Natural killer cell (primary cell): ENCODE measurements around the gene LGALS13. TPM values are rescaled to one million over a fixed set of nuclear protein-coding genes. Genes with fewer than 3 reads are reported as not detected.

Experiments
- ATAC-seq, 3 donors: fragments of 150-1000 bp in 2 of 3; fragments of 200-7000 bp in 1 of 3; cut with Tn5 transposase; 1 replicate in 1 of 3; 2 replicates in 2 of 3; pipeline ENCODE4 v1.10.0; 2021; ENCODE audit warnings: mild to moderate bottlenecking in 2 of 3, moderate library complexity in 2 of 3
- DNase-seq, 2 donors: peaks; one replicate each; pipeline versions ENCODE4 v3.0.0 to v3.0.0-alpha.2; 2013 to 2021; ENCODE audit warnings: mixed read lengths in 1 of 2
- H3K27ac ChIP-seq: one replicate; pipeline ENCODE4 v1.5.1; 2013; ENCODE audit warnings: mild to moderate bottlenecking, low read length
- H3K27me3 ChIP-seq: one replicate; pipeline ENCODE4 v1.6.1; 2013; ENCODE audit warnings: low read length; ENCODE audit not compliant: control insufficient read depth, insufficient read depth
- H3K36me3 ChIP-seq: one replicate; pipeline ENCODE4 v1.6.1; 2013; ENCODE audit warnings: low read length; ENCODE audit not compliant: control insufficient read depth, insufficient read depth
- H3K4me1 ChIP-seq: one replicate; pipeline ENCODE4 v1.6.1; 2013; ENCODE audit warnings: low read length; ENCODE audit not compliant: control insufficient read depth, insufficient read depth
- H3K4me3 ChIP-seq: one replicate; pipeline ENCODE4 v1.5.1; 2013; ENCODE audit warnings: low read length
- H3K9me3 ChIP-seq: one replicate; pipeline ENCODE4 v1.6.1; 2013; ENCODE audit warnings: low read length; ENCODE audit not compliant: control insufficient read depth, insufficient read depth
- H3K27ac Mint-ChIP-seq, 2 donors: one replicate each; pipeline ENCODE4 v1.8.0; 2022; ENCODE audit warnings: mild to moderate bottlenecking in 2 of 2, mixed read lengths in 2 of 2, moderate library complexity in 1 of 2
- H3K27me3 Mint-ChIP-seq, 2 donors: one replicate each; pipeline ENCODE4 v1.8.0; 2022; ENCODE audit warnings: low read depth in 2 of 2, mixed read lengths in 2 of 2
- H3K36me3 Mint-ChIP-seq: one replicate; pipeline ENCODE4 v1.8.0; 2022; ENCODE audit warnings: mixed read lengths
- H3K4me1 Mint-ChIP-seq, 2 donors: one replicate each; pipeline ENCODE4 v1.8.0; 2022; ENCODE audit warnings: mixed read lengths in 2 of 2
- H3K4me3 Mint-ChIP-seq: one replicate; pipeline ENCODE4 v1.8.0; 2022; ENCODE audit warnings: mild to moderate bottlenecking, moderate library complexity, mixed read lengths
- H3K9me3 Mint-ChIP-seq, 2 donors: one replicate each; pipeline ENCODE4 v1.8.0; 2022; ENCODE audit warnings: mixed read lengths in 2 of 2
- WGBS: methylation state at CpG from one replicate; pipeline ENCODE4 v1.1.7; 2013; ENCODE audit warnings: missing lambda C conversion rate; ENCODE audit not compliant: insufficient coverage; 5-methylcytosine and 5-hydroxymethylcytosine counted together
- intact Hi-C: fragments of 100-400 bp; cut with micrococcal nuclease; formaldehyde crosslinking; loops from one replicate; pipeline ENCODE4 v1.14.2; 2022
- total RNA-seq, 4 donors: library from RNA; stranded (reverse); fragments of 120-200 nt in 1 of 4; gene quantifications; one replicate each; pipeline versions ENCODE4 v1.2.3 to v1.2.4, GENCODE V29; 2013 to 2022
- TF ChIP-seq, protein P1 (sequence below): fragments of 200-600 bp; IDR thresholded peaks from one replicate; pipeline ENCODE4 v1.8.0; 2022; ENCODE audit warnings: antibody characterized with exemption

LGALS13 gene
- total RNA-seq, 3 donors from 2014 or later (not counting 1 experiment from before 2014, with no cell fraction given): not detected

GRCh38 chr19:39563408-39563807, 38.9 kb upstream of the LGALS13 start:
- Histone ChIP-seq H3K9me3 (no peaks in the 10 kb centered on the region), H3K27me3 (peaks cover 3% of the 10 kb centered on the region), H3K36me3 (no peaks in the 10 kb centered on the region), H3K4me3 (no peak overlapping the region), H3K27ac (no peak overlapping the region), H3K4me1 (peaks cover 6% of the 10 kb centered on the region)
- H3K4me1 Mint-ChIP-seq: peaks cover 6 to 7% of the 10 kb centered on the region in 2 donors
- TF ChIP-seq, protein P1, sequence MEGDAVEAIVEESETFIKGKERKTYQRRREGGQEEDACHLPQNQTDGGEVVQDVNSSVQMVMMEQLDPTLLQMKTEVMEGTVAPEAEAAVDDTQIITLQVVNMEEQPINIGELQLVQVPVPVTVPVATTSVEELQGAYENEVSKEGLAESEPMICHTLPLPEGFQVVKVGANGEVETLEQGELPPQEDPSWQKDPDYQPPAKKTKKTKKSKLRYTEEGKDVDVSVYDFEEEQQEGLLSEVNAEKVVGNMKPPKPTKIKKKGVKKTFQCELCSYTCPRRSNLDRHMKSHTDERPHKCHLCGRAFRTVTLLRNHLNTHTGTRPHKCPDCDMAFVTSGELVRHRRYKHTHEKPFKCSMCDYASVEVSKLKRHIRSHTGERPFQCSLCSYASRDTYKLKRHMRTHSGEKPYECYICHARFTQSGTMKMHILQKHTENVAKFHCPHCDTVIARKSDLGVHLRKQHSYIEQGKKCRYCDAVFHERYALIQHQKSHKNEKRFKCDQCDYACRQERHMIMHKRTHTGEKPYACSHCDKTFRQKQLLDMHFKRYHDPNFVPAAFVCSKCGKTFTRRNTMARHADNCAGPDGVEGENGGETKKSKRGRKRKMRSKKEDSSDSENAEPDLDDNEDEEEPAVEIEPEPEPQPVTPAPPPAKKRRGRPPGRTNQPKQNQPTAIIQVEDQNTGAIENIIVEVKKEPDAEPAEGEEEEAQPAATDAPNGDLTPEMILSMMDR: no peak
- 85% methylated on average over 2 of the region's 2 CpGs for WGBS
- DNase-seq (no peak), ATAC-seq (no peak)
- intact Hi-C loops: no loop called here
- H3K36me3 Mint-ChIP-seq: no peaks in the 10 kb centered on the region
- no peak overlapping the region for H3K27ac Mint-ChIP-seq
- H3K9me3 Mint-ChIP-seq: no peaks in the 10 kb centered on the region
- H3K27me3 Mint-ChIP-seq: peaks cover 11 to 12% of the 10 kb centered on the region in 2 donors
- H3K4me3 Mint-ChIP-seq: no peak overlapping the region

- Histone ChIP-seq H3K27ac (no peak overlapping the region), H3K4me1 (no peaks in the 10 kb centered on the region), H3K36me3 (no peaks in the 10 kb centered on the region), H3K4me3 (no peak overlapping the region), H3K9me3 (no peaks in the 10 kb centered on the region), H3K27me3 (peaks cover 6% of the 10 kb centered on the region)
- Mint-ChIP-seq H3K36me3 (no peaks in the 10 kb centered on the region), H3K27ac (no peak overlapping the region), H3K4me3 (no peak overlapping the region), H3K9me3 (no peaks in the 10 kb centered on the region), H3K27me3 (peaks cover 13 to 22% of the 10 kb centered on the region in 2 donors), H3K4me1 (no peaks in the 10 kb centered on the region)
- DNase-seq (no peak), ATAC-seq (no peak)
- intact Hi-C loops: no loop called here
- TF ChIP-seq, protein P1: no peak
- 67% methylated on average over 1 of the region's 3 CpGs for WGBS
Measured at GRCh38 chr19:39566064-39566463, 36.3 kb upstream of the LGALS13 start.

GRCh38 chr19:39568604-39569003, 33.7 kb upstream of the LGALS13 start:
- ATAC-seq (no peak), DNase-seq (no peak)
- no peaks in the 10 kb centered on the region for H3K4me1 ChIP-seq
- H3K4me3 ChIP-seq: no peak overlapping the region
- Mint-ChIP-seq H3K36me3 (no peaks in the 10 kb centered on the region), H3K27me3 (peaks cover 22 to 32% of the 10 kb centered on the region in 2 donors), H3K9me3 (peaks cover 3% of the 10 kb centered on the region in 2 donors), H3K27ac (no peak overlapping the region), H3K4me3 (no peak overlapping the region), H3K4me1 (no peaks in the 10 kb centered on the region)
- H3K27ac ChIP-seq: no peak overlapping the region
- intact Hi-C loops: no loop called here
- peaks cover 9% of the 10 kb centered on the region for H3K27me3 ChIP-seq
- TF ChIP-seq, protein P1: no peak
- no peaks in the 10 kb centered on the region for H3K36me3 ChIP-seq
- WGBS: 81% methylated on average over 3 of the region's 3 CpGs
- no peaks in the 10 kb centered on the region for H3K9me3 ChIP-seq

GRCh38 chr19:39582442-39582841, 19.9 kb upstream of the LGALS13 start:
- H3K4me1 Mint-ChIP-seq: no peaks in the 10 kb centered on the region
- no peaks in the 10 kb centered on the region for H3K27me3 ChIP-seq
- H3K27ac ChIP-seq: no peak overlapping the region
- 63% methylated on average over 4 of the region's 4 CpGs for WGBS
- ATAC-seq (no peak), DNase-seq (no peak)
- no peak overlapping the region for H3K4me3 Mint-ChIP-seq
- H3K27me3 Mint-ChIP-seq: peaks cover 24 to 57% of the 10 kb centered on the region in 2 donors
- H3K36me3 Mint-ChIP-seq: peaks cover 9% of the 10 kb centered on the region
- no peak overlapping the region for H3K4me3 ChIP-seq
- intact Hi-C loops: no loop called here
- TF ChIP-seq, protein P1: no peak
- H3K36me3 ChIP-seq: no peaks in the 10 kb centered on the region
- H3K9me3 ChIP-seq: no peaks in the 10 kb centered on the region
- no peaks in the 10 kb centered on the region for H3K4me1 ChIP-seq
- peaks cover 2 to 6% of the 10 kb centered on the region in 2 donors for H3K9me3 Mint-ChIP-seq
- no peak overlapping the region for H3K27ac Mint-ChIP-seq
